HepG2 (cell line): ENCODE measurements around the gene TRIM9. TPM values are rescaled to one million over a fixed set of nuclear protein-coding genes. Genes with fewer than 3 reads are reported as not detected.
A peak's percentile ranks its signal among the peaks of the same experiment; 100 is the strongest.

Experiments used
- ATRX ChIP-seq: sonication (generic); formaldehyde crosslinking; IDR thresholded peaks from 2 replicates; pipeline ENCODE4 v1.4.0; 2020; ENCODE audit warnings: missing genetic modification reagents, borderline replicate concordance
- GRHL1 ChIP-seq: sonication (generic); formaldehyde crosslinking; conservative IDR thresholded peaks from 2 replicates; pipeline ENCODE4 v1.8.0; 2022; ENCODE audit warnings: missing genetic modification reagents
- HMGA1 ChIP-seq: sonication (generic); formaldehyde crosslinking; conservative IDR thresholded peaks from 2 replicates; pipeline ENCODE4 v1.4.0; 2020; ENCODE audit warnings: missing genetic modification reagents
- IRF2 ChIP-seq: IDR thresholded peaks from 2 replicates; pipeline ENCODE4 v1.6.1; 2018; ENCODE audit warnings: missing genetic modification reagents, missing compliant biosample characterization
- KDM5A ChIP-seq: fragments of 200-600 bp; sonication (generic); IDR thresholded peaks from 2 replicates; pipeline ENCODE4 v1.7.0; 2018; ENCODE audit warnings: antibody characterized with exemption, mild to moderate bottlenecking, low read length, borderline replicate concordance
- POLR2AphosphoS2 ChIP-seq: IDR thresholded peaks from 2 replicates; pipeline ENCODE4 v1.6.1; 2011; ENCODE audit warnings: low read depth, low read length, improper control_type of control experiment
- TFAP4 ChIP-seq: sonication (generic); IDR thresholded peaks from 2 replicates; pipeline ENCODE4 v1.6.1; 2016; ENCODE audit warnings: low read depth, borderline replicate concordance
- XRCC5 ChIP-seq: fragments of 200-400 bp; formaldehyde crosslinking; optimal IDR thresholded peaks from 2 replicates; pipeline ENCODE3; 2017; ENCODE audit warnings: mild to moderate bottlenecking, low read length
- ZMYM3 ChIP-seq: sonication (generic); formaldehyde crosslinking; IDR thresholded peaks from 2 replicates; pipeline ENCODE4 v1.5.1; 2020; ENCODE audit warnings: mild to moderate bottlenecking, missing genetic modification reagents
- ZNF484 ChIP-seq: sonication (generic); formaldehyde crosslinking; IDR thresholded peaks from 2 replicates; pipeline ENCODE4 v1.5.1; 2020; ENCODE audit warnings: mild to moderate bottlenecking, low read depth, missing genetic modification reagents, borderline replicate concordance
- polyA plus RNA-seq, 8 experiments: library from polyadenylated mRNA; depleted of rRNA in 3 of 8; stranded (reverse) in 7 of 8; unstranded in 1 of 8; fragments of >200 nt; fragmentation: Illumina TruSeq in 4 of 8; extraction: Trizol in 4 of 8; gene quantifications; 2 replicates each; pipeline versions ENCODE4 v1.2.1 to v1.2.3, GENCODE V29; 2011 to 2016; ENCODE audit warnings: low read depth in 4 of 8, missing spikeins in 1 of 8, mixed read lengths in 1 of 8; ENCODE audit not compliant: insufficient read depth in 1 of 8
- total RNA-seq, 5 experiments: library from RNA; depleted of rRNA; stranded (reverse); fragments of >200 nt; fragmentation: Illumina TruSeq; extraction: Trizol; gene quantifications; 2 replicates each; pipeline ENCODE4 v1.2.3, GENCODE V29; 2016; ENCODE audit warnings: low read depth in 1 of 5
- TF ChIP-seq, protein P1 (sequence below): IDR thresholded peaks from 2 replicates; pipeline ENCODE4 v1.6.1; 2012; ENCODE audit warnings: low read length, improper control_type of control experiment

The TRIM9 gene
- total and polyA plus RNA-seq, 2 of the 13 experiments (the other 11 are each of a cell fraction or from before 2014, with no cell fraction given): 0.04 to 0.07 TPM

DNA sequence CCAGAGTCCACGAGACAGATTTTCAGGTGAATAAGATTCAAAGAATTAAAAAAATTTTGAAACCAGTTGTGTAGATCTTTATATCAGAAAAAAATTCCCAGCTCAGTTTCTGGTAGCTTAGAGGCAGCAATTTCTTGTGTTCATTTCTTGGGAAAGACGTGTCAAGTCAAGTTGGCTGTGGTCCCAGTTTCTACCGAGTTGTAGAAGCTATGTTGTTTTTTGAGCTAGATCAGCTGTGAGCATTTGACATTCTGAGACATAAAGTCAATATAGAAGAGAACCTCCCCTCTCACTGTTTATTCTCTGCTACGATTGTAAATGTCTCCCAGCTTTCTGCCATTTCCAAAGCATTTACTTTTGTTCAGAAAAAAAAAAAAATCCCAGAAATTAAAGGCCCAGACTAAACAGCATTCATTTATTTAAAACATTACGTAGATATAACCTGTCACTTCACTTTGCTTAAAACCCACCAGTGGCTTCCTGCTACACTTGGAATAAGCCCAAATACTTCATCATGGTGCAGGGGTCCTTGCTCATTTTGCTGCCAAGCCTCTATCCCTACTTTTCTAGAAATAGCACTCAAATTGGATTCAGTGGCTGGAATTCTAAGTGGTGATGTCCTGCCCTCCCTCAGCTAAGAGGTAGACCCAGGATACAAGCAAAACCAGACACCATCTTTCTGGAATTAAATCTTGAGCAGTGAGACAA is 130.1 kb downstream of the TRIM9 start (continued):
- TF ChIP-seq, protein P1, sequence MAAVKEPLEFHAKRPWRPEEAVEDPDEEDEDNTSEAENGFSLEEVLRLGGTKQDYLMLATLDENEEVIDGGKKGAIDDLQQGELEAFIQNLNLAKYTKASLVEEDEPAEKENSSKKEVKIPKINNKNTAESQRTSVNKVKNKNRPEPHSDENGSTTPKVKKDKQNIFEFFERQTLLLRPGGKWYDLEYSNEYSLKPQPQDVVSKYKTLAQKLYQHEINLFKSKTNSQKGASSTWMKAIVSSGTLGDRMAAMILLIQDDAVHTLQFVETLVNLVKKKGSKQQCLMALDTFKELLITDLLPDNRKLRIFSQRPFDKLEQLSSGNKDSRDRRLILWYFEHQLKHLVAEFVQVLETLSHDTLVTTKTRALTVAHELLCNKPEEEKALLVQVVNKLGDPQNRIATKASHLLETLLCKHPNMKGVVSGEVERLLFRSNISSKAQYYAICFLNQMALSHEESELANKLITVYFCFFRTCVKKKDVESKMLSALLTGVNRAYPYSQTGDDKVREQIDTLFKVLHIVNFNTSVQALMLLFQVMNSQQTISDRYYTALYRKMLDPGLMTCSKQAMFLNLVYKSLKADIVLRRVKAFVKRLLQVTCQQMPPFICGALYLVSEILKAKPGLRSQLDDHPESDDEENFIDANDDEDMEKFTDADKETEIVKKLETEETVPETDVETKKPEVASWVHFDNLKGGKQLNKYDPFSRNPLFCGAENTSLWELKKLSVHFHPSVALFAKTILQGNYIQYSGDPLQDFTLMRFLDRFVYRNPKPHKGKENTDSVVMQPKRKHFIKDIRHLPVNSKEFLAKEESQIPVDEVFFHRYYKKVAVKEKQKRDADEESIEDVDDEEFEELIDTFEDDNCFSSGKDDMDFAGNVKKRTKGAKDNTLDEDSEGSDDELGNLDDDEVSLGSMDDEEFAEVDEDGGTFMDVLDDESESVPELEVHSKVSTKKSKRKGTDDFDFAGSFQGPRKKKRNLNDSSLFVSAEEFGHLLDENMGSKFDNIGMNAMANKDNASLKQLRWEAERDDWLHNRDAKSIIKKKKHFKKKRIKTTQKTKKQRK: no peak
- TF ChIP-seq ZMYM3: no peak
- peak; percentile 96 for TF ChIP-seq TFAP4
- TF ChIP-seq POLR2AphosphoS2: no peak
- TF ChIP-seq ATRX (CRISPR knock-in tag): no peak
- no peak for TF ChIP-seq ZNF484 (CRISPR knock-in tag)
- no peak for TF ChIP-seq XRCC5
- no peak for TF ChIP-seq KDM5A
- no peak for TF ChIP-seq HMGA1
- TF ChIP-seq GRHL1 (CRISPR knock-in tag): no peak
- TF ChIP-seq IRF2: no peak
